Activated CD8-positive, alpha-beta T cell treated with anti-CD3 and anti-CD28 coated beads for 36 hours (primary cell): Measurements from ENCODE around the gene ELAC1. TPM values are rescaled to one million over a fixed set of nuclear protein-coding genes. Genes with fewer than 3 reads are reported as not detected.

ENCODE experiments used
- ATAC-seq: fragments of 200-7000 bp; cut with Tn5 transposase; one replicate; pipeline ENCODE4 v1.10.0; 2021; ENCODE audit warnings: mild to moderate bottlenecking, moderate library complexity
- CTCF ChIA-PET: fragments of 350-600 bp; sonication (Branson Sonifier 250); formaldehyde crosslinking; loops from one replicate; lab custom pipeline; 2021; ENCODE audit warnings: antibody characterized with exemption; lab: Charles Lee
- POLR2A ChIA-PET: fragments of 350-600 bp; sonication (Branson Sonifier 250); formaldehyde crosslinking; loops from one replicate; lab custom pipeline; 2021; ENCODE audit warnings: antibody characterized with exemption; lab: Charles Lee
- DNase-seq: peaks from one replicate; pipeline ENCODE4 v3.0.0-alpha.2; 2020
- H3K27ac Mint-ChIP-seq: one replicate; pipeline ENCODE4 v1.8.0; 2021; ENCODE audit warnings: mild to moderate bottlenecking, mixed read lengths
- H3K27me3 Mint-ChIP-seq: one replicate; pipeline ENCODE4 v1.8.0; 2021; ENCODE audit warnings: mixed read lengths
- H3K36me3 Mint-ChIP-seq: one replicate; pipeline ENCODE4 v1.8.0; 2021; ENCODE audit warnings: low read depth, mixed read lengths
- H3K4me1 Mint-ChIP-seq: one replicate; pipeline ENCODE4 v1.8.0; 2021; ENCODE audit warnings: low read depth, mixed read lengths
- H3K4me3 Mint-ChIP-seq: one replicate; pipeline ENCODE4 v1.8.0; 2021; ENCODE audit warnings: mild to moderate bottlenecking, moderate library complexity, mixed read lengths
- H3K9me3 Mint-ChIP-seq: one replicate; pipeline ENCODE4 v1.8.0; 2021; ENCODE audit warnings: mixed read lengths
- CTCF ChIP-seq: fragments of 200-600 bp; IDR thresholded peaks from one replicate; pipeline ENCODE4 v1.8.0; 2022; ENCODE audit warnings: antibody characterized with exemption, mild to moderate bottlenecking
- intact Hi-C: fragments of 100-400 bp; cut with micrococcal nuclease; formaldehyde crosslinking; loops from one replicate; pipeline ENCODE4 v1.10.0; 2022
- total RNA-seq, 2 experiments: library from RNA; stranded (reverse); gene quantifications; one replicate each; pipeline ENCODE4 v1.2.3, GENCODE V29; 2021

The ELAC1 gene
- total RNA-seq, 2 experiments from 2014 or later = 5.1 to 5.4 TPM

GRCh38 chr18:51013259-51013658, 45.4 kb downstream of the ELAC1 start:
- Mint-ChIP-seq H3K4me1 (no peaks in the 10 kb centered on the region), H3K27me3 (no peaks in the 10 kb centered on the region), H3K36me3 (peaks cover 4% of the 10 kb centered on the region), H3K9me3 (no peaks in the 10 kb centered on the region), H3K27ac (no peak overlapping the region), H3K4me3 (no peak overlapping the region)
- intact Hi-C loops = no loop called here
- no peak for TF ChIP-seq CTCF
- DNase-seq (no peak), ATAC-seq (no peak)
- CTCF ChIA-PET = no interaction called here
- POLR2A ChIA-PET = no interaction called here

- Mint-ChIP-seq H3K27ac (no peak overlapping the region), H3K4me3 (no peak overlapping the region), H3K27me3 (no peaks in the 10 kb centered on the region), H3K36me3 (peaks cover 4% of the 10 kb centered on the region), H3K9me3 (no peaks in the 10 kb centered on the region), H3K4me1 (no peaks in the 10 kb centered on the region)
- ChIA-PET CTCF (no interaction called here), POLR2A (interaction anchor here (1.2 kb wide), 1 partner anchor 50 kb away, joined by 5 read pairs; the partner anchor contains the start of gene ELAC1)
- ATAC-seq (no peak), DNase-seq (no peak)
- intact Hi-C loops = no loop called here
- no peak for TF ChIP-seq CTCF
Measured at GRCh38 chr18:51017140-51017879, 49.5 kb downstream of the ELAC1 start.

GRCh38 chr18:51020536-51020935, 52.7 kb downstream of the ELAC1 start:
- ChIA-PET CTCF (no interaction called here), POLR2A (interaction anchor here (2.0 kb wide), 1 partner anchor 9 kb away, joined by 7 read pairs; the partner anchor contains the start of gene SMAD4)
- DNase-seq = no peak
- H3K36me3 Mint-ChIP-seq = peaks cover 8% of the 10 kb centered on the region
- no peak for ATAC-seq
- no peaks in the 10 kb centered on the region for H3K4me1 Mint-ChIP-seq
- H3K9me3 Mint-ChIP-seq = peaks cover 5% of the 10 kb centered on the region
- H3K4me3 Mint-ChIP-seq = no peak overlapping the region
- H3K27me3 Mint-ChIP-seq = no peaks in the 10 kb centered on the region
- no peak overlapping the region for H3K27ac Mint-ChIP-seq
- intact Hi-C loops = no loop called here
- TF ChIP-seq CTCF = no peak

GRCh38 chr18:51021226-51021965, 53.6 kb downstream of the ELAC1 start:
- CTCF ChIA-PET = no interaction called here
- Mint-ChIP-seq H3K4me3 (no peak overlapping the region), H3K36me3 (peaks cover 5% of the 10 kb centered on the region), H3K9me3 (peaks cover 5% of the 10 kb centered on the region), H3K27me3 (no peaks in the 10 kb centered on the region), H3K27ac (no peak overlapping the region), H3K4me1 (no peaks in the 10 kb centered on the region)
- TF ChIP-seq CTCF = no peak
- ATAC-seq (no peak), DNase-seq (no peak)
- POLR2A ChIA-PET = no interaction called here
- intact Hi-C loops = no loop called here

GRCh38 chr18:51025512-51025911, 57.7 kb downstream of the ELAC1 start:
- Mint-ChIP-seq H3K4me1 (peaks cover 21% of the 10 kb centered on the region), H3K9me3 (peaks cover 5% of the 10 kb centered on the region), H3K27ac (no peak overlapping the region), H3K4me3 (no peak overlapping the region), H3K36me3 (peaks cover 9% of the 10 kb centered on the region), H3K27me3 (no peaks in the 10 kb centered on the region)
- POLR2A ChIA-PET = no interaction called here
- no peak for TF ChIP-seq CTCF
- CTCF ChIA-PET = interaction anchor here (1.0 kb wide), 2 partner anchors 11 to 205 kb away, joined by 3 to 5 read pairs; no protein-coding TSS in a partner anchor
- DNase-seq = no peak
- intact Hi-C loops = no loop called here
- no peak for ATAC-seq
